Stimulated activated CD4-positive, alpha-beta T cell treated with anti-CD3 and anti-CD28 coated beads, Interleukin-2, amount 100 ng/mL, for 24 hours (primary cell): ENCODE data around the gene PDE2A.

Source experiments
- DNase-seq, 2 donors: peaks; one replicate each; pipeline ENCODE4 v3.0.0-alpha.2; 2020

Gene PDE2A

DNA sequence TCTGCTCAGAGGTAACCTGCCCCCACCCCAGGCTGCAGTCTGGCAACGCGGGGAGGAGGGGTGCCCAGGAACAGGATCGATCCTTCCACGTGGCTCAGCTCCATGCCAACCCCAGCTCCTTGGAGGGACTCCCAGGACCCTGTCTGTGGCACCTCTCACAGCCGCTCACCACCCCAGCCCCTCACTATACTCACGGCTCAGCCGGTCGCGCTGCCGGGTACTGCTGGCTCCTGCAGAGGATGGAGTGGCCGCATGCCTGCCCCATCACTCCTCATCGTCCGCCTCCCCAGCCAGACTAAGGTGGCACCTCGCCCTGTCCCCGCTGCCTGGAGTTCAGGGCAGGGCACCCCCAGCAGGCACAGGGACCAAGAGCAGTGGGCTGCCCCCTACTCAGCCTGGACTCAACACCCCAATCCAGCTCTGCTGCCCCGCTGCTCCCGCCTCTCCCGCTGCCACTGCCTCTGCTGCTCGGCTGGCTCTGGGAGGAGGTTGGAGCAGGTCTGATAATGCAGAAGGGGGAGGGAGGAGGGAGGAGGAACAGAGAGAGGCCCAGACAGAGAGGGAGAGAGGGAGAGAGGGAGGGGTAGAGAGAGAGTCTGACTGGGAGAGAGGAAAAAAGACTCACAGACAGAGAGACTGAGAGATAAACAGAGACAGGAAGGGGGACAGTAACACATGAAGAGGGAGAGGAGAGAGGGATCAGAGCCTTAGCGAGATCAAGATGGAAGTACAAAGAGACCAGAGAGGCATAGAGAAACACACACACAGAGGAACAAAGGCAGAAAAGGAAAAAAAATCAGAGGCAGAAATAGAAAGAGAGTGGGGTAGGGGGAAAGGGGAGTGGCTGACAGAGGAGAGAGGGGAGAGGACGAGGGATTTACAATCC, at the start of gene PDE2A:
PDE2A (minus strand) TSS at position 480 of the 886 bp plus-strand sequence; CDS start at position 265, 215 bp downstream.
- DNase-seq: no peak

DNA sequence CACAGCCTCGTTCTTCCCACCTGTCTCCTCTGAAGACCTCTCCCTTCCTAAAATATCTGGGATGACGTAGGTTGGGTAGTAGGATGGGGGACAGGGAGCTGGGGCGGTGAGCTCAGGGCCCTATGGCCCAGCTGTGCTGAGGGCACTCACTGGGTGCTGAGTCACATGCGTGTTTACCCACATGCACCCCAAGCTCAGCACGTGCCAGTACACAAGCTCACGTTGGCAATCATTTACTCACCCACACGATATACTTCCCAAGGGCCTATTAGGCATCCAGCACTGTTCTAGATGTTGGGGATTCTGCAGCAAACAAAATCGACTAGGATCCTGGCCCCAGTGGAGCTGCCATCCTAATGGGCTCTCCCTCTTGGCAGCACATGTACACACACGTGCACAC, 49.3 kb upstream of the PDE2A start:
- DNase-seq: no peak

DNA sequence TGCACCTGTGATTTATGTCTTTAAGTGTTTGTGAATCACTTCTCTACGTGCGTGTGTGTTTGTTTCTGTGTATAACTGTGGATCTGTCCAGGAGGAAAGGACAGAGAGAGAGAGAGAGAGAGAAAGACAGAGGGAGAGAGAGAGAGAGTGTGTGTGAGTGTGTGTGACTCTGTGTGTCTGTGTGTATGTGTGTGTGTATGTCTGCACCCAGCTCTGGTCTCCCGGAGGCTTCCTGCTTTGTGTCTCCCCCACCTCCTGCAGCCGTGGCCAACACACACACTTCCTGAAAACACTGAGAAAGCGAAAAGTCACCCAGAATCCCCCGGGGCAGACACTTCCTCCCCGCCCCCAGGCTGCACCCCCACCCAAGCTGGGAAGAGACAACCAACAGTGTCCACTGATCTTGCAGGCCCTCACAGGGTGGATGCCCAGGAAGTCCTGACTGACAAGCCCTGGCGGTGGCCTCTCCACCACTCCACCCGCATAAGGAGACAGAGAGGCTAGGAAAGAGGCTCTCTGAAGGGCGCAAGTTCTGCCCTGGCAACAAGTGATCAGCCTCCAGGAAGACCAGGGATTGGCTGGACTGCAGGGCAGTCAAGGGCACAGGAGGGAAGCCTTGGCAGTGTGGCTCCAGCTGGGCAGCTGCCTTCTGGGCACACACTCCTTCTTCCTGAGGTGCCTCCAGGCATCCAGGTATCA, 48.0 kb upstream of the PDE2A start:
- DNase-seq: peak; percentile 82 to 85

DNA sequence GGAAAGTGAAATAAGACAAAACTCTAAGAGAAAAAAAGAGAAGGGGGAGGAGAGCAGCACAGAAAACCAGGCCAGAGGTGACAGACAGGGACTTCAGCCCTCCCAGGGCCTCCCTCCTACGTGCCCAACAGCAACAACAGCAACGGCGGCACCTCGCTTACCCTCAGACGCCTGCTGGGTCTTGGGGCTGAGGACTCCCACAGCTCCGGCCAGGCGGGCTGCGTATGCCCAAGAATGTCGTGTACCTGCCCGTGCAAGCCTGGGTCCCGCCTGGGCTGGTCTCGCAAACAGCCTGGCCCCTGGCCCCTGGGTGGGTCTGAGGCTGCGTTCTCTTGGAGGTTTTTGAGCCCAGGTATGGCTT, 47.4 kb upstream of the PDE2A start:
- DNase-seq: peak; percentile 32 to 49

DNA sequence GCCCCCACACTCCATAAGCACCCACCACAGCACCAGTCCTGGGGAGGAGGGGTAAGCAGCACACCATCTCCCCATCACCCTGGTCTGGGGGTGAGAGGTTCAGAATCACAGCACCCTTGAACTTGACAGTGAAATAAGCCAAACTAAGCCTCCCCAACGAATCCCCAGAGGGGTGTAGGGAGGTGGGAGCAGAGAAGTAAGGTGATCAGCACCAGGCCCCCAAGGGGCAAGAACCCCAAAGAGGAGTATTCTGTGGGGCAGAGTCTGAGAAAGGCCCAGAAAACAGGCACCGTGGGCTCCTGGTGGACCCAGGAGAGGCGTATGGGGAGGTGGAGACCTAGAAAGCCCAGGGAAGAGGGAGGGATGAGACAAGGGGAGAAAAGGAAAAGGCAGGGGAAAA, 47.1 kb upstream of the PDE2A start:
- no peak for DNase-seq

DNA sequence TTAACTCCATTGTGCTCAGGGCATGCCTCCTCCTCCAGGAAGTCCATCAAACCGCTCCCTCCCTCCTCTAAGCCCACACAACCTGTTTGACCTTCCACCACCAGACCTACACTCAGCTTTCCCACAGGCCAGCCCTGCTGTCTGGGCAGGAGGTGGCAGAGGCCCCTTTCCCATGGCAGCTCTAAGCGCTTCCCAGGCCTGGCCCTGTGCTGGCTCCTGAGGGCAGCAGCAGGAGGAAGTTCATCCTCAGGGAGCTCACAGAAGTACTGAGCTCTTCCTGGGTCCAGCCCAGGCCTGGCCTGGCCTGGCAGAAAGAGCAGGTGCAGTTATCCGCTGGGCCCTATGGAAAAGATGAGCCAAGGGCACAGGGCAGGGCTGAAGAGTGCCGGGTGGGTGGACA, 46.6 kb upstream of the PDE2A start:
- no peak for DNase-seq

DNA sequence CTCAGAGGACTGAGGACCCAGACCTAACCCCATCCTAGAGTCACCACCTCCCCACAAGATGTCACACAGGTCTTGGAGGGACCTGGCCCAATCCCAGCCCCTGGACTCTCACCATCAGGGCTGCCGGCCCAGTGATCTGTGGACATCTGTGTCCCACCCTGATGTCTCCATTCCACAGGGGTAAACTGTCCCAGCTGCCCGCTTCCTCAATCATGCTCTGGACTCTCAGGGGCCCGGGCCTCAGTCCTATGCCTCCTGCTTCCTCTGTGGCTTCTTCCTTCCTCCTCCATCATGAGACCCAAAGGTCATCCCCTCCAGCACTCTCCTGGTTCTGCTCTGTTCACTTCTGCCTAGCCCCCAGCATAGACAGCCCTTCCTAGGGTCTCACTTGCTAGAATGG, 45.8 kb upstream of the PDE2A start:
- DNase-seq: no peak

DNA sequence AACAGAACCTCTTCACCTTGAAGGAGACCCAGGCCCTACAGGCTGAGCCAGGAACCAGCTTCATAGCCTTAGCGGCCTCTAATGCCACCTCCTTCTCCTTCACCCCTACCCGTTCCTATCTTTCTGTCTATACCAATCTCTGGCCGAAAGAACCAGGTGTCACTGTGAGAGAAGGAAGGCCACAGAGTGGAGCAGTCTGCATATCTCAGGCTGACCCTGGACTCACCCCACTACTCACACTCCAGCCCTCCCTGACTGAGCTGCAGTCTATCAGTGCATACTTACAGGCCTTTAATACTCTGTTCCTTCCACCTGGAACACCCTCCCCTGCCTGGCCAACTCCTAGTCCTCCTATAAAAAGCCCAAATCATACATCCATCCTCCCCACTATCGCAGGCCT, 45.3 kb upstream of the PDE2A start:
- no peak for DNase-seq

DNA sequence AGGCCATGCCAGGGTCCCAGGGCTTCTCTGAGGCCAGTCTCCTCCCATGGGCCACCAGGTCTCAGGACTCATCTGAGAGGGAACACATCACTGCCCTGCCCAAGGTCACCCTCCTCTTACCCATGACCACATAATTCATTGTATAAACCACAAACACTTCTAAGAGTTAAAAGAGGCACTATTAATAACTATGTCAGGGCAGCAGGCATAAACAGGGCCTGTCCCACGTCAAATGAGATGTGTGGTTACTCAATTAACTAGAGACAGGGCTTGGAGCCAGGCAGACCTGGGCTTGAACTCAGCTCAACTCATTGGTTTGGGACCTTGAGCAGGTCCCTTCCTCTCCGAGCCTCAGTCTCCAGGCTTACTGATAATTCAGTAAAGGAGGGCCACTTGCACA, 44.9 kb upstream of the PDE2A start:
- no peak for DNase-seq

DNA sequence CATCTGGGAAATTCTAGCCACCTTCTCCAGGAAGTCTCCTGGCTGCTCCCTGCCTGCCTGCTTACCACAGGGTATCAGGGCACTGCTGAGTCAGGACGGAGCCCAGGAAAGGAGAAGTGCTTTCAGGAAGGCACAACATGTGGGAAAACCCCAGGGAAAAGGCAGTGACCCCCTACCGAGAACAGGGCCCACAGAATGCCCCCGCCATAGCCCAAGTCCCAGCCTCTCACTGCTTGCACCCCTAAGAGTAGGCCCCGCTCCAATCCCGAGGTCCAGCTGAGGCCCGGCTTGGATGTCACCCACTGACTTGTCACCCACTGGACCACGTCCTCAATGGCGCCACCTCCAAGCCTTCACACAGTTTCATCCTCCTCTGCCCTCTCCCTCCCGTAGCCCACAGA, 43.9 kb upstream of the PDE2A start:
- DNase-seq: no peak

DNA sequence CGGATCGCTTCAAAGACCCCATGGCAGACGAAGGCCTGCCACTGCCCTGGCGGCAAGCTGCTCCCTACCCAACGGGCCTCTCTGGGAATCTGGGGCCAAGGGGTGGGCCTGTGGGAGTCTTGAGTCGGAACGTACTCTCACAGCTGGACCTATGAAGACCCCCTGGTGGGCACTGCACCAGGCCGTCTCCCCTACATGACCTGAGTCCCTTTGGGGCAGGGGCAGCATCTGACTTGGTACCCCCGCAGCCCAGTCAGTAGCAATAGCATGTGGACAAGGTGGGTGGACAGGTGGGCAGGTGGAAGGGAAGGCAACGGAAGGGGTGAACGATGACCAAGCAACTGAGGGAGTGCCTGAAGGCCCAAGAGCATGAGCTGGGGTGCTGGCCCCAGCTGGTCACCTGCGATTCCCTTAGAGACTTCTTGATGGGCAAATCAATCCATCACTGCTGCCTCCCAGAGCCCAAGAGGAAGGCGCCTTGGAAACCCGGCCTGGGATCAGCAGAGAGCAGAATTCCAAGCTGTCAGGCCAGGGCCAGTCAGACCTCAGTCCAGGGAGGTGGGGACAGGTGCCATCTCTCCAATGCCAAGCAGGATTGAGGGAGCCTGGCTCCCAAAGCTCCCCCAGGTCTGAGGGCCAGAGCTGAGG, 42.7 kb upstream of the PDE2A start:
- no peak for DNase-seq

DNA sequence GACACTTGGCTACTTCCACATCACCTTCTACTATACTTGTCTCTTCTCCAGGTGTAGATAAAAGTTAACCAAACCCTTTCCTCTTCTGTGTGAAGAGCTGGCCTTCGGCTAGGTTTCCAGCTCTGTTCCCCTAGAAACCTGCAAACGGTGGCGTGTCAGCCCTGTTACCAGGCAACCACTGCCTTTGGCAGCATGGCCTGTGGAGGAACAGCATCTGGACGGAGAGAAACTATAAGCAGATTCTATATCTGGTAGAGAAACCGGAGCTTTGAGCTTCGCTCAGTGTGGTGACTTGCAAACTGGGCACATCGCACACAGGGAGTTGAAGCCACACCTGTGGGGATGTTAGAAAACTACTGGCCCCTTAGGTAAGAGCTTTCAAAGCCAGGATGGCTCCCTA, 42.1 kb upstream of the PDE2A start:
- no peak for DNase-seq

DNA sequence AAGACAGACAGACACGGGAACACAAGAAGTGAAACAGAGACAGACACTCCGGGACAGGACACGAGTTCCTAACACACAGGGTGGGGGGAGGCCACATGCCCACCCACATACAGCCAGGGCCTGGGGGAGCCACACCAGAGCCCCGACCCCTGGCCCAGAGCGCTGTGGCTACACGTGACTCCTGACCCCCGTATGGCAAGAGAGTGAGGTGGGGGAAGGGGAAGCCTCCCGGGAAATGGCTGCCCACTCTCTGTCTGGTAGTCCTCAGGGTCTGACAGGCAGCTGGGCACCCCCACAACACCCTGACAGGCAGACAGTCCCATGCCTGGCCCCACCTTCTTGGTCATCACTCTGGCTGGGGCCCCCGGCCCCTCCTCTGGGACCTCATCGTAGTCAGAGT, 38.6 kb upstream of the PDE2A start:
- no peak for DNase-seq

DNA sequence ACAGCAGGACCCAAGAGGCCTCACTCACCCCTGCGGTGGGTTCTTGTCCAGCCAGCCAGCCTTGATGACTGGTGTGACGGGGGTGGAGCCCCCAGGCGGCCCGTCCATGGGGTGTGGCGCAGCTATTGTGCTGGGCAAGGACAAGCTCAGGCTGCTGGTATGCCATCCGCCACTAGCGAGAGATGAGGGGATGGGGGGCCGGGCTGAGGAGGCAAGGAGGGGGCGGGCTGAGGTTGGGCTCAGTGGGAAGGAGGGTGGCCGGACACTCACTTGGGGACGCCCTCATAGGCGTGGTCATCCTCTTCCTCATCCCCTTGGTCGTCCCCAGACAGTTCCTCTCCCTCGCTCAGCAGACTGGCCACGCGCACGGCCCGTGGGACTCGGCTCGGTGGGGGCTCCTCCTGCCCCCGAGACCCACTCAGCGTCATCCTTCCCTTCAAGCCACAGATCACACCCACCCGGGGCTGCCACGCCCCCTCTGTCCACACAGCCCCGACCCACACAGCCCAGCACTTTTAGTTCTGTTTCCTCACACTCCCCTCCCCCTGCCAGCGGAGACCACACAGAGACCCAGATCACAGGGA, 38.0 kb upstream of the PDE2A start:
- no peak for DNase-seq

DNA sequence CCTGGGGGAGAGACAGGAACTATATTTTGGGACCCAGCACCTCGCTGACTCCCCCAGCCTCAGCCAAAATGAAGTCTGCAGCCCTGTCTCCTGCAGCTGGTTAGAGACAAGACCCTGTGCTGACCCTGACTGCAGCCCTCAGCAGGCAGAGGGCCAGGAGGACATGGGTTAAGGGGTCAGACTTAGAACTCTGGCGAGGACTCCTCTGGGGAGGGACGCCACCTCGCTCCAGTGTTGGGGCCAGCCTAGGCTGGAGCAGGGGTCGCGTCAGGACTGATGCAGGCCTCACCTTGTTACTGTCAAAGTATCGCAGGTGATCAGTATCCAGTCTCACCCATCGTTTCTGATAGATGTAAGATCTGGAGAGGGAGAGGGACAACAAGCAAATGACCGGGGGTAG, 36.9 kb upstream of the PDE2A start:
- no peak for DNase-seq

DNA sequence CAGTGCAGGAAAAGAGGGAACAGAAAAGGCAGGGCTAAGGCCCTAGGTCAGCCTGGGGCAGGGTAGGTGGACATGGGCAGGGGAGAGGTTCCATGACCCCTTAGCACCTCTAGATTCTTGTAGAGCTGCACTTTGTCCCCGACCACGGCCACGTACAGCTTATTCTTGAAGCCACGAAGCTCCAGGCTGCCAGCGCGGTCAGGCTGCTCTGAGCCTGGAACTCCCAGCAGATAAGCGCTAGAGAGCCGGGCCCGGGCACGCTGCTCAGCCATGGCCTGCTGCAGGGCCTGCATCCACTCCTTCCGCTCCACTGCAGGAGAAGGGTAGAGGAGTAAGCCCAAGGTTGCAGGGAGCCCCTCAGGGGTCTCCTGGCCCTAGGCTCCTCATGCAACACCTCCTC, 36.1 kb upstream of the PDE2A start:
- DNase-seq: no peak

DNA sequence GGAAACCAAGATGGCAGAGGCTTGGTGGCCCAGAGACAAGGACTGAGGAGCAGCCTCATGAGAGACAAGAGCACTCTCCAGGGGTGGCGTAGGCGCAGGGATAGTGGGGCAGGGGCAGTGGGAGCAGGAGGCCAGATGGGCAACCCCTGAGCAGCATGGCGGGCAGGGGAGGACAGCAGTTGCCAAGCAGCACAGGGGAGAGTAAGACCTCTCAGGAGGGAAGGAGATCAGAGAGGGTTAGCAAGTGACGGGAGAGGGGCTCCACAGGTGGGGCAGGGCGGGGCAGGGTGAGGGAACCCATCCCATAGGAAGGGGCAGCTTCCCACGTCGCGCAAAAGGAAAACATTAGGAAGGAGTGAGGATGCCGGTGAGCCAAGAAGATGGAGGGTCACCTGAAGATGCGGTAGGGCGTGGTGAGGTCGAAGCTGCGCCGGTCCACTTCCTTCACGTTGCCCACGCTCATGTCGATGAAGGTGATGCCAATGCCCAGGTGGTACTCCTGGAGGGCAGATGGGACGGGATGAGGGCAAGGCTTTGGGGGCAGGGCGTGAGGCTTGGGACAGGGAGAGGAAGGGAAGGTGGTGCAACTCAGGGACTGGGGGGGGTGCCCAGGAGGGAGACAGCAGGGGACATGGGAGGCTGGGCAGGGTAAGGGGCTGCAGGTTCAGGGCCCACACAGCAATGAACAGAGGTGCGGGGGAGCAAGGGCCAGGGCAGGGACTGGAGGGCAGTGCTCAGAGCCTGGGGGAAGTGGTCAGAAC, 35.4 kb upstream of the PDE2A start:
- DNase-seq: no peak

DNA sequence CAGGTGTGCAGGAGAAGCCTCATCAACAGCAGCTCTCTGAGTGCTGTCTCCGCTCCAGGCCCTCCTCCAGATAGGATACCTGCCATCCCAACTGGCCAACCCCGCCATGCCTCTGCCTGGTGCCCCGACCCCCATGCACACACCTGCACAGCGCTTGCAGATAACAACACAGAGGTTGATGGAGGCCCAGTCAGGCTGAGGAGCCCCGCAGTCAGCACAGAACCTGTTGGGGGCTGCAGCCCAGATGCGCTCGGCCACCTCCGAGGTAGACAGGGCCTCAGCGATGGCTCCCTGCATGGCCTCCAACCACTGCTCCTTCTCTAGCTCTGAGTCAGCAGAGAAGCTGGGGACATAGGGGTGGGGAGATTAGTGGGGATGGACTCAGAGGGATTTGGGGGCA, 32.8 kb upstream of the PDE2A start:
- no peak for DNase-seq

DNA sequence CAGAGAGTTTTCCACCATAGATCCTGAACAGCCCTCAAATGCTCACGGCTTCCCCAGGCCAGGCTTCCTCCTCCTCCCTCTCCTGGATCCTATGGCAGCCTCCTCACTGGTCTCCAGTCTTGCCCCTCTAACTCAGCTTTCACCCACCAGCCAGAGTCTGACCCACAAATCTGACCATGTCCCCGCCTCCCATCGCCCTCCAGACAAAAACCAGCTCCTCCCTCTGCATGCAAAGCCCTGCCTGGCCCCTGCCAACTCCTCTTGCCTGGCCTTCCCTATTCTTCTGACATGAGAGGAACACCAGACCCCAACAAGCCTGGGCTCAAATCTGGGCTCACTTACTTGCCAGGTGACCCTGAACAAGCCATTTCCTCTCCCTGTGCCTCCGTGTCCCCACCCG, 32.4 kb upstream of the PDE2A start:
- no peak for DNase-seq

DNA sequence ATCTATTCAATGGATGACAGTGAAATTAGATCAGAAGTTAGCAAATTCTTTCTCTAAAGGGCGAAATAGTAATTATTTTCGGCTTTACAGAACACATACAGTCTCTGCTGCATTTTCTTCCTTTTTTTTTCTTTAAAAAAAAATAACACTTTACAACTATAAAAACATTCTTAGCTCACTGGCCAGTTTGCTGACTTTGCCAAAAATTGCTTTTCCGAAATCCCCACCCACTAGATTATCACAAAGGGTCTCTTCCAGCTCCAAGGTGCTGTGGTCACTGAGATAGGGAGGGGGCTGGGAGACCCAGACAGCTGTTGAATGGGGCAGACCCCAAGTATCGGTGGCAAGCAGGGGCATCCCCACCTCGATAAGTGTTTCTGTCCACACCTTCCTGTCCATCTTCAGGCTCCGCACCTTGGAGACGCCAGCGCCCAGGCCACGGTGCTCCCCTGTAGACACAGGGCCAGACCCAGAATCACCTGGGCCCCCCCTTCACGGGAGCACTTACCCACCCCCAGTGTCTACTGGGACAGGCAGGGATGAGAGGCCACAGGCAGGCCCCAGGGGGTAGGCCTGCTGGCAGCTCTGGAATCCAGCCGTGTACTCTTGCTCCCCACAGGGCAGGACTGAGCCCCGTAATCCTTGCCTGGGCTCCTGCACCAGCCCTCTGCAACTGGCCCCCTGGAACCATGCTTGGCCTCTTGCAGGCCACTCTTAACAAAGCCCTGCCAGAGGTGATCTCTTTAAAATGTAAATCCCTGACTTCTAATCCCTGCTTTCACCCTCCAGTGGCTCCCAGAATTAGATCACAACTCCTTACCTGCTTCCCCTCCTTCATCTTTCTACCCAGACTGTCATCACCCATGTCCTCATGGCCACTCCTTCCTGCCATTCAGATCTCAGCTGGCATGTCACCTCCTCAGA, 31.5 kb upstream of the PDE2A start:
- no peak for DNase-seq

DNA sequence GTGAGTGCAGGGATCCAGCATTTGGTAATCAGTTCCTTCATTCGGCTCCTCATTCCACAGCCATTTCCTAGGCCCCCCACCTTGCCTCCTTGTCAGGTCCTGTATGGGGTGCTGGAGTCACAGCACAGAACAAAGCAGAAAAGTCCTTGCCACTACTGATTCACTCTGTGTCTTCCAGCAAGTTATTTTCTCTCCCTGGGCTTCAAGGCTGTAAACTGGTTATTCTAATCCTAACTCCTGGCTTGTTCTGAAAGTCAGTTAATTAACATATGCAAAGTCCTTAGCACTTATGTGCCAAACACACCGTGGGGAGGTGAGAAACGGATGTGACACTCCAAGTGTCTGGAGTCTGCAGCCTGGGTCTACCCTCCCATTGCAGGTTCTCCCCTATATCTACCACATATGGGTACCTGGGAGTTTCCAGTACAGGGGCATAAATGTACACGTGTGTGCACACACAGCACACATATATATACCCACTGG, 30.6 kb upstream of the PDE2A start:
- no peak for DNase-seq
